Kidney (tissue), 14 donors: Measurements from ENCODE around the gene DRC1. TPM values are rescaled to one million over a fixed set of nuclear protein-coding genes. Genes with fewer than 3 reads are reported as not detected.

ENCODE experiments used
- DNase-seq, 5 donors: peaks; one replicate each; pipeline ENCODE4 v3.0.0-alpha.2; 2013 to 2020
- FAIRE-seq: peaks from 2 replicates; lab custom pipeline; 2012; peaks lifted over from hg19 to GRCh38; lab: Jason Lieb, UNC
- H3K27ac ChIP-seq, 2 donors: one replicate each; pipeline ENCODE4 v1.7.0; 2013; ENCODE audit warnings: low read depth in 2 of 2, low read length in 2 of 2, inconsistent platforms in 1 of 2
- H3K27me3 ChIP-seq: one replicate; pipeline ENCODE4 v1.7.1; 2013; ENCODE audit warnings: low read length, inconsistent platforms; ENCODE audit not compliant: control insufficient read depth, insufficient read depth
- H3K36me3 ChIP-seq, 3 donors: one replicate each; pipeline versions ENCODE4 v1.7.0 to v1.7.1; 2013; ENCODE audit warnings: low read length in 3 of 3, control low read depth in 1 of 3, inconsistent platforms in 1 of 3; ENCODE audit not compliant: insufficient read depth in 3 of 3, control insufficient read depth in 2 of 3
- H3K4me1 ChIP-seq, 3 donors: one replicate each; pipeline versions ENCODE4 v1.7.0 to v1.7.1; 2013; ENCODE audit warnings: low read length in 3 of 3, inconsistent platforms in 1 of 3, low read depth in 1 of 3; ENCODE audit not compliant: control insufficient read depth in 2 of 3, insufficient read depth in 2 of 3
- H3K4me3 ChIP-seq, 3 donors: one replicate each; pipeline versions ENCODE4 v1.7.0 to v1.8.1; 2013; ENCODE audit warnings: low read length in 3 of 3, control low read depth in 1 of 3, inconsistent platforms in 1 of 3
- H3K9ac ChIP-seq, 3 donors: one replicate each; pipeline versions ENCODE4 v1.7.0 to v1.7.1; 2013; ENCODE audit warnings: low read length in 3 of 3, control low read depth in 1 of 3, inconsistent platforms in 1 of 3
- H3K9me3 ChIP-seq, 3 donors: one replicate each; pipeline versions ENCODE4 v1.7.0 to v1.7.1; 2013; ENCODE audit warnings: low read length in 3 of 3, control low read depth in 1 of 3, inconsistent platforms in 1 of 3; ENCODE audit not compliant: control insufficient read depth in 2 of 3, insufficient read depth in 1 of 3
- CTCF ChIP-seq: IDR thresholded peaks from 3 replicates; pipeline ENCODE4 v1.5.1; 2012; ENCODE audit warnings: mild to moderate bottlenecking, moderate library complexity, borderline replicate concordance; ENCODE audit not compliant: insufficient read depth; ENCODE audit errors: extremely low read depth
- intact Hi-C: fragments of 100-400 bp; cut with DNase I; formaldehyde crosslinking; loops from one replicate; pipeline ENCODE4 v1.11.1; 2022
- polyA plus RNA-seq: library from polyadenylated mRNA; stranded (reverse); fragments of 350-450 nt; fragmentation: Illumina TruSeq; extraction: RNeasy Lipid Tissue Mini Kit (QIAGEN cat#74804); gene quantifications from one replicate; pipeline ENCODE4 v1.2.3, GENCODE V29; 2014; ENCODE audit warnings: low read depth, low replicate concordance; ENCODE audit not compliant: insufficient read depth
- total RNA-seq: library from RNA; stranded (reverse); fragmentation: NEBNext Ultra II Directional; extraction: Animal tissue kit (Norgen Biotek cat#: 25700); gene quantifications from one replicate; pipeline ENCODE4 v1.2.1, GENCODE V29; 2021
- donor health status: control.
- donor health status: control.
- donor health status: control.
- donor health status: control.
- donor health status: control.
- donor health status: DM: yes; HTN: yes; CAD: no.
- donor health status: Normal renal cell carcinoma (clear cell type).

The DRC1 gene
- total and polyA plus RNA-seq, 2 donors from 2014 or later: 0.76 TPM; not detected in 1

GRCh38 chr2:26481706-26482105, 80.0 kb downstream of the DRC1 start:
- DNase-seq (no peak), FAIRE-seq (no peak)
- no peaks in the 10 kb centered on the region for H3K4me1 ChIP-seq
- no peaks in the 10 kb centered on the region for H3K27me3 ChIP-seq
- intact Hi-C loops: no loop called here
- H3K36me3 ChIP-seq: no peaks in the 10 kb centered on the region
- H3K4me3 ChIP-seq: no peak overlapping the region
- H3K27ac ChIP-seq: no peak overlapping the region
- no peak for TF ChIP-seq CTCF
- no peaks in the 10 kb centered on the region for H3K9me3 ChIP-seq
- no peak overlapping the region for H3K9ac ChIP-seq

- Histone ChIP-seq H3K9me3 (no peaks in the 10 kb centered on the region), H3K27ac (no peak overlapping the region), H3K9ac (no peak overlapping the region), H3K27me3 (no peaks in the 10 kb centered on the region), H3K36me3 (no peaks in the 10 kb centered on the region), H3K4me3 (no peak overlapping the region), H3K4me1 (no peaks in the 10 kb centered on the region)
- intact Hi-C loops: no loop called here
- no peak for TF ChIP-seq CTCF
- DNase-seq (peak in 1 of 5 donors; percentile 39), FAIRE-seq (no peak)
Observed at GRCh38 chr2:26482211-26483026, 80.7 kb downstream of the DRC1 start.

- H3K27me3 ChIP-seq: no peaks in the 10 kb centered on the region
Observed at GRCh38 chr2:26483027-26483326, 81.3 kb downstream of the DRC1 start.

More at GRCh38 chr2:26483027-26483326, 81.3 kb downstream of the DRC1 start:
- H3K4me3 ChIP-seq: no peak overlapping the region
- intact Hi-C loops: no loop called here
- H3K36me3 ChIP-seq: no peaks in the 10 kb centered on the region
- TF ChIP-seq CTCF: no peak
- DNase-seq: no peak
- FAIRE-seq: no peak
- no peaks in the 10 kb centered on the region for H3K4me1 ChIP-seq
- H3K9ac ChIP-seq: no peak overlapping the region
- H3K9me3 ChIP-seq: no peaks in the 10 kb centered on the region
- no peak overlapping the region for H3K27ac ChIP-seq
